Mesenchymal stem cell (in vitro differentiated cells and primary cell): ENCODE data around the gene PTPRN2.

Experiments used
- DNase-seq: peaks from one replicate; pipeline ENCODE4 v3.0.0-alpha.2; 2013
- H2AFZ ChIP-seq: one replicate; pipeline ENCODE4 v1.6.1; 2013; ENCODE audit warnings: low read depth, mild to moderate bottlenecking, control low read depth, inconsistent platforms, low read length, moderate library complexity
- H2AK5ac ChIP-seq: 2 replicates; pipeline ENCODE4 v1.6.1; 2013; ENCODE audit warnings: low read length, moderate library complexity, mild to moderate bottlenecking, inconsistent platforms; ENCODE audit not compliant: severe bottlenecking
- H2BK120ac ChIP-seq: one replicate; pipeline ENCODE4 v1.6.1; 2013; ENCODE audit warnings: low read depth, mild to moderate bottlenecking, inconsistent platforms, low read length, moderate library complexity
- H2BK12ac ChIP-seq, 2 experiments: one replicate each; pipeline ENCODE4 v1.6.1; 2013; ENCODE audit warnings: inconsistent platforms in 2 of 2, low read length in 2 of 2, mild to moderate bottlenecking in 2 of 2, moderate library complexity in 2 of 2, control low read depth in 1 of 2
- H2BK15ac ChIP-seq: one replicate; pipeline ENCODE4 v1.6.1; 2013; ENCODE audit warnings: mild to moderate bottlenecking, low read depth, inconsistent platforms; ENCODE audit not compliant: poor library complexity, severe bottlenecking
- H2BK5ac ChIP-seq: 2 replicates; pipeline ENCODE4 v1.6.1; 2013; ENCODE audit warnings: low read depth, mild to moderate bottlenecking, low read length, control low read depth, inconsistent platforms; ENCODE audit not compliant: poor library complexity, severe bottlenecking
- H3K14ac ChIP-seq, 2 experiments: one replicate each; pipeline ENCODE4 v1.6.1; 2013; ENCODE audit warnings: inconsistent platforms in 2 of 2, low read length in 2 of 2, control low read depth in 1 of 2, mild to moderate bottlenecking in 1 of 2, moderate library complexity in 1 of 2
- H3K18ac ChIP-seq, 2 experiments: one replicate each; pipeline ENCODE4 v1.6.1; 2013; ENCODE audit warnings: inconsistent platforms in 2 of 2, low read length in 2 of 2, control low read depth in 1 of 2, low read depth in 1 of 2, mild to moderate bottlenecking in 1 of 2
- H3K23ac ChIP-seq, 2 experiments: one replicate each; pipeline ENCODE4 v1.6.1; 2013; ENCODE audit warnings: inconsistent platforms in 2 of 2, low read length in 2 of 2, mild to moderate bottlenecking in 2 of 2, moderate library complexity in 2 of 2, control low read depth in 1 of 2
- H3K27ac ChIP-seq: 2 replicates; pipeline ENCODE4 v1.5.1; 2013; ENCODE audit warnings: mild to moderate bottlenecking, moderate library complexity, low read length, control low read depth, inconsistent platforms; ENCODE audit not compliant: poor library complexity, severe bottlenecking
- H3K27me3 ChIP-seq, 2 experiments: 2 replicates each; pipeline versions ENCODE4 v1.6.1 to v1.7.0; 2013; ENCODE audit warnings: low read length in 2 of 2, mild to moderate bottlenecking in 2 of 2, moderate library complexity in 2 of 2, control low read depth in 1 of 2, inconsistent platforms in 1 of 2; ENCODE audit not compliant: control insufficient read depth in 1 of 2, insufficient read depth in 1 of 2
- H3K36me3 ChIP-seq, 2 experiments: 2 replicates each; pipeline versions ENCODE4 v1.6.1 to v1.7.0; 2013; ENCODE audit warnings: low read length in 2 of 2, control low read depth in 1 of 2, inconsistent platforms in 1 of 2, low read depth in 1 of 2, mild to moderate bottlenecking in 1 of 2; ENCODE audit not compliant: insufficient read depth in 2 of 2, control insufficient read depth in 1 of 2
- H3K4ac ChIP-seq, 2 experiments: one replicate each; pipeline ENCODE4 v1.6.1; 2013; ENCODE audit warnings: inconsistent platforms in 2 of 2, low read length in 2 of 2, mild to moderate bottlenecking in 2 of 2, moderate library complexity in 2 of 2, control low read depth in 1 of 2, low read depth in 1 of 2
- H3K4me1 ChIP-seq: 2 replicates; pipeline ENCODE4 v1.6.1; 2013; ENCODE audit warnings: low read depth, low read length, control low read depth; ENCODE audit not compliant: control insufficient read depth, insufficient read depth
- H3K4me2 ChIP-seq: 2 replicates; pipeline ENCODE4 v1.6.1; 2013; ENCODE audit warnings: low read length, mild to moderate bottlenecking, inconsistent platforms; ENCODE audit not compliant: poor library complexity, severe bottlenecking
- H3K4me3 ChIP-seq, 2 experiments: 2 replicates each; pipeline versions ENCODE4 v1.5.1 to v1.7.0; 2013; ENCODE audit warnings: low read length in 2 of 2, mild to moderate bottlenecking in 2 of 2, control low read depth in 1 of 2, low read depth in 1 of 2; ENCODE audit not compliant: insufficient read depth in 1 of 2
- H3K79me1 ChIP-seq: replicated peaks from 2 replicates; pipeline ENCODE4 v1.6.1; 2013; ENCODE audit warnings: mild to moderate bottlenecking, control low read depth, low read length, inconsistent platforms; ENCODE audit not compliant: poor library complexity, severe bottlenecking
- H3K9ac ChIP-seq: 2 replicates; pipeline ENCODE4 v1.7.0; 2013; ENCODE audit warnings: mild to moderate bottlenecking, low read length, moderate library complexity
- H3K9me3 ChIP-seq: 2 replicates; pipeline ENCODE4 v1.7.0; 2013; ENCODE audit warnings: mild to moderate bottlenecking, low read length; ENCODE audit not compliant: control insufficient read depth
- H4K8ac ChIP-seq: one replicate; pipeline ENCODE4 v1.6.1; 2013; ENCODE audit warnings: inconsistent platforms, mild to moderate bottlenecking, low read length, moderate library complexity
- H4K91ac ChIP-seq: one replicate; pipeline ENCODE4 v1.6.1; 2013; ENCODE audit warnings: mild to moderate bottlenecking, low read length, inconsistent platforms
- WGBS: methylation state at CpG from one replicate; pipeline ENCODE4 v1.1.7; 2013; ENCODE audit warnings: mixed read lengths; 5-methylcytosine and 5-hydroxymethylcytosine counted together

Gene PTPRN2

GRCh38 chr7:157923903-157924630 lies 663.6 kb downstream of the PTPRN2 start:
- H3K36me3 ChIP-seq, result no peaks in the 10 kb centered on the region
- H2BK12ac ChIP-seq, result no peak overlapping the region
- H2BK15ac ChIP-seq, result no peak overlapping the region
- peaks cover 3% of the 10 kb centered on the region for H3K9me3 ChIP-seq
- no peaks in the 10 kb centered on the region for H3K27me3 ChIP-seq
- no peak overlapping the region for H4K91ac ChIP-seq
- H3K14ac ChIP-seq, result no peak overlapping the region
- H3K4me1 ChIP-seq, result no peaks in the 10 kb centered on the region
- H3K9ac ChIP-seq, result no peak overlapping the region
- H3K27ac ChIP-seq, result no peak overlapping the region
- H3K79me1 ChIP-seq, result no peaks in the 10 kb centered on the region
- DNase-seq, result no peak
- WGBS, result 82% methylated on average over 16 of the region's 16 CpGs
- no peak overlapping the region for H3K4me2 ChIP-seq
- H4K8ac ChIP-seq, result no peak overlapping the region
- no peak overlapping the region for H3K18ac ChIP-seq
- H3K23ac ChIP-seq, result no peak overlapping the region
- no peak overlapping the region for H3K4ac ChIP-seq
- no peak overlapping the region for H2BK5ac ChIP-seq
- no peak overlapping the region for H2AFZ ChIP-seq
- H2BK120ac ChIP-seq, result no peak overlapping the region
- no peak overlapping the region for H3K4me3 ChIP-seq
- no peak overlapping the region for H2AK5ac ChIP-seq

- DNase-seq, result no peak
Observed at GRCh38 chr7:157922576-157922975, 665.0 kb downstream of the PTPRN2 start.

DNA sequence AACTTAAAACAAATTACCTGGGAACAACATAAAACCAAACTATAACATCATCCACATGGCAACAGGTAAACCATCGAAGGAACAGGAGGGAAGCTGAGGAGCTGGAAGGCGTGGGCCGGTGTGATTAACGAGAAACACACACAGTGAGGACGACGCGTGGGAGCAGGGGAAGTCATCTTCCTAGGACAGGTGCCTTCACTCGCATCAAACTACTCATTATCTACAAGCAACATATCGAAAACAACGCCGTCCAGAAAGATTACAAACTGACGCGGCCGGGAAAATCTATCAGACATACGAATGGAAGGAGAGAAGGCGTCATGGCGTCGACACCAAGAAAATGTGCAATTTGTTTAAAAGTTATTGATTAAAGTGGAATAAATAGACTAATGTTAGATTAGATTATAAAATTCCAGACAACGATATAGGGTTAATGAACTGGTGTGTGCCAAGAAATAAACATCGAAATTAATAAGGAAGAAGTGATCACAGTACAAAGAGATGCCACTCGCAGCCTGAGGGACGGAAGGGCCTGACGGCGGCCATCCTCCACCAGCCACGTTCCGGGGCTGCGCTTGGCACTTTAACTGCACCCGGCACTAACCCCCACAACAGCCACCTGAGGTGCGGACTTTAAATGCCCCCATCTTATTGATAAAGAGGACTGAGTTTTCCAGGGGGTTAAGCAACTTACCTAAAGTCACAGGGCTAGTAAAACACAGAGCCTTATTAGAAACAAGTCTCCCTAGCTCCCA lies 669.1 kb downstream of the PTPRN2 start:
- Histone ChIP-seq H2AK5ac (no peak overlapping the region), H3K4me1 (no peaks in the 10 kb centered on the region), H3K4me3 (no peak overlapping the region), H3K36me3 (no peaks in the 10 kb centered on the region), H3K23ac (no peak overlapping the region), H3K9ac (no peak overlapping the region), H2BK15ac (no peak overlapping the region), H3K27ac (no peak overlapping the region), H3K4ac (no peak overlapping the region), H3K18ac (no peak overlapping the region), H4K91ac (no peak overlapping the region), H3K14ac (no peak overlapping the region), H2BK120ac (no peak overlapping the region), H3K79me1 (no peaks in the 10 kb centered on the region), H3K4me2 (no peak overlapping the region), H2AFZ (no peak overlapping the region), H2BK5ac (no peak overlapping the region), H2BK12ac (no peak overlapping the region), H4K8ac (no peak overlapping the region), H3K27me3 (no peaks in the 10 kb centered on the region), H3K9me3 (peaks cover 32% of the 10 kb centered on the region)
- no peak for DNase-seq
- WGBS, result 85% methylated on average over 25 of the region's 29 CpGs

More at GRCh38 chr7:157922576-157922975, 665.0 kb downstream of the PTPRN2 start:
- no peak overlapping the region for H3K4me3 ChIP-seq
- no peak overlapping the region for H3K14ac ChIP-seq
- no peak overlapping the region for H3K18ac ChIP-seq
- H3K36me3 ChIP-seq, result no peaks in the 10 kb centered on the region
- H2BK15ac ChIP-seq, result no peak overlapping the region
- H2AK5ac ChIP-seq, result no peak overlapping the region
- H4K91ac ChIP-seq, result no peak overlapping the region
- H3K79me1 ChIP-seq, result no peaks in the 10 kb centered on the region
- no peaks in the 10 kb centered on the region for H3K4me1 ChIP-seq
- H2BK120ac ChIP-seq, result no peak overlapping the region
- no peaks in the 10 kb centered on the region for H3K27me3 ChIP-seq
- H3K27ac ChIP-seq, result no peak overlapping the region
- H3K23ac ChIP-seq, result no peak overlapping the region
- no peak overlapping the region for H3K9ac ChIP-seq
- no peak overlapping the region for H2AFZ ChIP-seq
- H2BK5ac ChIP-seq, result no peak overlapping the region
- H3K4me2 ChIP-seq, result no peak overlapping the region
- peaks cover 11% of the 10 kb centered on the region for H3K9me3 ChIP-seq
- H2BK12ac ChIP-seq, result no peak overlapping the region
- no peak overlapping the region for H3K4ac ChIP-seq
- WGBS, result 77% methylated on average over 8 of the region's 8 CpGs
- no peak overlapping the region for H4K8ac ChIP-seq

GRCh38 chr7:157916946-157917640 lies 670.5 kb downstream of the PTPRN2 start:
- H4K8ac ChIP-seq, result no peak overlapping the region
- no peak overlapping the region for H3K4me2 ChIP-seq
- H2AK5ac ChIP-seq, result no peak overlapping the region
- no peak overlapping the region for H3K4ac ChIP-seq
- no peak overlapping the region for H2BK12ac ChIP-seq
- no peak for DNase-seq
- no peak overlapping the region for H3K18ac ChIP-seq
- no peak overlapping the region for H4K91ac ChIP-seq
- H3K9me3 ChIP-seq, result peaks cover 38% of the 10 kb centered on the region
- no peak overlapping the region for H3K14ac ChIP-seq
- H3K27ac ChIP-seq, result no peak overlapping the region
- H2BK5ac ChIP-seq, result no peak overlapping the region
- H2BK15ac ChIP-seq, result no peak overlapping the region
- no peak overlapping the region for H3K9ac ChIP-seq
- H3K27me3 ChIP-seq, result no peaks in the 10 kb centered on the region
- H3K36me3 ChIP-seq, result no peaks in the 10 kb centered on the region
- no peak overlapping the region for H2AFZ ChIP-seq
- H3K79me1 ChIP-seq, result no peaks in the 10 kb centered on the region
- no peaks in the 10 kb centered on the region for H3K4me1 ChIP-seq
- H2BK120ac ChIP-seq, result no peak overlapping the region
- H3K4me3 ChIP-seq, result no peak overlapping the region
- H3K23ac ChIP-seq, result no peak overlapping the region
- WGBS, result 84% methylated on average over 20 of the region's 23 CpGs
